Peyer's patch (tissue), 4 donors: ENCODE results near the gene SUCLG2.

Experiments used
- POLR2A ChIP-seq, 2 donors: fragments of 450-650 bp; IDR thresholded peaks; one replicate each; pipeline ENCODE4 v1.5.1; 2017; ENCODE audit warnings: antibody characterized with exemption in 2 of 2, mild to moderate bottlenecking in 2 of 2, moderate library complexity in 2 of 2
- TF ChIP-seq, protein P1 (sequence below), 6 experiments: fragments of 450-650 bp in 4 of 6; fragments of 200-600 bp in 2 of 6; sonication (generic) in 1 of 6; IDR thresholded peaks; one replicate each; pipeline ENCODE4 v1.5.1; 2017 to 2019; ENCODE audit warnings: antibody characterized with exemption in 6 of 6, mild to moderate bottlenecking in 3 of 6, moderate library complexity in 1 of 6

DNA sequence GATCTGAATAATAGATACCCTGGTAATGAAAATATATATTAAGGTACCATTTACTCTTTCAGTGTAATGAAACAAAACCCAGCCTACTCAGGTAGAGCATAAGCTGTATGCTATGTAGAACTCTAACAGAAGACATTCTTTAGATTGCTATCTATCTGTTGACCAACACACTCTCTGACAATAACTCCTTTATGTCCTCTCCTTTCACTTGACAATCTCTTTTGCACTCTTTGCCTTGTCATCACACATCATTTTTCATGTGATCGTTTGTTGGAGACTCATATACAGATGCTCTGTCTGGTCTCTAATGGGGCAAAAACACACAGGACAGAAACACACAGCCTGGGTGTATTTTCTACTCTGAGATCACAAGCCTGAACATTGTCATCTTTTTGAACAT, 35.4 kb upstream of the SUCLG2 start:
- TF ChIP-seq POLR2A (IDR thresholded peaks at IDR 0.05), result no peak
- TF ChIP-seq, protein P1, sequence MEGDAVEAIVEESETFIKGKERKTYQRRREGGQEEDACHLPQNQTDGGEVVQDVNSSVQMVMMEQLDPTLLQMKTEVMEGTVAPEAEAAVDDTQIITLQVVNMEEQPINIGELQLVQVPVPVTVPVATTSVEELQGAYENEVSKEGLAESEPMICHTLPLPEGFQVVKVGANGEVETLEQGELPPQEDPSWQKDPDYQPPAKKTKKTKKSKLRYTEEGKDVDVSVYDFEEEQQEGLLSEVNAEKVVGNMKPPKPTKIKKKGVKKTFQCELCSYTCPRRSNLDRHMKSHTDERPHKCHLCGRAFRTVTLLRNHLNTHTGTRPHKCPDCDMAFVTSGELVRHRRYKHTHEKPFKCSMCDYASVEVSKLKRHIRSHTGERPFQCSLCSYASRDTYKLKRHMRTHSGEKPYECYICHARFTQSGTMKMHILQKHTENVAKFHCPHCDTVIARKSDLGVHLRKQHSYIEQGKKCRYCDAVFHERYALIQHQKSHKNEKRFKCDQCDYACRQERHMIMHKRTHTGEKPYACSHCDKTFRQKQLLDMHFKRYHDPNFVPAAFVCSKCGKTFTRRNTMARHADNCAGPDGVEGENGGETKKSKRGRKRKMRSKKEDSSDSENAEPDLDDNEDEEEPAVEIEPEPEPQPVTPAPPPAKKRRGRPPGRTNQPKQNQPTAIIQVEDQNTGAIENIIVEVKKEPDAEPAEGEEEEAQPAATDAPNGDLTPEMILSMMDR (IDR thresholded peaks at IDR 0.05), result no peak
